Measurements from ENCODE around the gene GPBP1. TPM values are rescaled to one million over a fixed set of nuclear protein-coding genes. Genes with fewer than 3 reads are reported as not detected.

GPBP1 gene
- total and polyA plus RNA-seq, 9 donors, result 68.0 to 95.0 (median 85.5) TPM

DNA sequence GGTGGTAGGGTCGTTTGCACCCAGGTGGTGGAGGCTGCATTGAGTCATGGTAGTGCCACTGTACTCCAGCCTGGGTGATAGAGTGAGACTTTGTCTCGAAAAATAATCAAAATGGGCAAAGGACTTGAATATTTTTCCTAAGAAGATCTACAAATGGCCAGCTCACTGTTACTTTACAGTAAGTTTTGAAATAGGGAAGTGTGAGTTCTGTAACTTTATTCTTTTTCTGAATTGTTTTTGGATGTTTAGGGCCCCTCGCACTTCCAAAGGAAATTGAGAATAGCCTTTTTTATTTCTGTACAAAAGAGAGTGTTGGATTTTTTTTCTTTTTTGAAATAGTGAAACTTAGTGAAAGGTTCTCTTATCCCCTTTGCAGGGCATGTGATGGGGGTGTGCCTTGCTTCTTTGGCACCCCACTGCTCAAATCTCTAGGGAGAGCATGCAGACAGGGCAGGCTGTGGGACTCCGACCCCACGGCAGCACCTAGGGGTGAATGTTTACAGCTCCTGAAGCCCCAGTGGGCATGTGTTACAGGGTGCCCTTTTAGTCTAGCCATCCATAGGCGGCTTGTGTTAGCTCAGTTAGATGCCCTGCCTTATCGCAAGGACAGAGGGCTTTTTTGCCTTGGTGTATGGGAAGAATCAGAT, 33.3 kb downstream of the GPBP1 start:
- DNase-seq, result no peak
- 88% methylated on average over 4 of the region's 7 CpGs for WGBS (ENCODE audit: insufficient coverage)
- no peaks in the 10 kb centered on the region for H3K9me3 ChIP-seq (replicated peaks; ENCODE audit: control insufficient read depth, low read depth, low read length)
- no peak overlapping the region for H3K27ac ChIP-seq (ENCODE audit: low read length)
- H3K27me3 ChIP-seq (ENCODE audit: control insufficient read depth, insufficient read depth, low read length), result no peaks in the 10 kb centered on the region
- no peak overlapping the region for H3K4me3 ChIP-seq (ENCODE audit: low read length)
- peaks cover 9% of the 10 kb centered on the region for H3K36me3 ChIP-seq (ENCODE audit: control insufficient read depth, insufficient read depth, low read length)
- no peaks in the 10 kb centered on the region for H3K4me1 ChIP-seq (ENCODE audit: control insufficient read depth, insufficient read depth, low read length)

GRCh38 chr5:57207681-57208080, 33.8 kb downstream of the GPBP1 start:
- WGBS (ENCODE audit: insufficient coverage), result 95% methylated on average over 7 of the region's 7 CpGs
- no peak overlapping the region for H3K27ac ChIP-seq (ENCODE audit: low read length)
- H3K4me1 ChIP-seq (ENCODE audit: control insufficient read depth, insufficient read depth, low read length), result no peaks in the 10 kb centered on the region
- peaks cover 9% of the 10 kb centered on the region for H3K36me3 ChIP-seq (ENCODE audit: control insufficient read depth, insufficient read depth, low read length)
- no peak for DNase-seq
- H3K9me3 ChIP-seq (replicated peaks; ENCODE audit: control insufficient read depth, low read depth, low read length), result no peaks in the 10 kb centered on the region
- no peak overlapping the region for H3K4me3 ChIP-seq (ENCODE audit: low read length)
- no peaks in the 10 kb centered on the region for H3K27me3 ChIP-seq (ENCODE audit: control insufficient read depth, insufficient read depth, low read length)

DNA sequence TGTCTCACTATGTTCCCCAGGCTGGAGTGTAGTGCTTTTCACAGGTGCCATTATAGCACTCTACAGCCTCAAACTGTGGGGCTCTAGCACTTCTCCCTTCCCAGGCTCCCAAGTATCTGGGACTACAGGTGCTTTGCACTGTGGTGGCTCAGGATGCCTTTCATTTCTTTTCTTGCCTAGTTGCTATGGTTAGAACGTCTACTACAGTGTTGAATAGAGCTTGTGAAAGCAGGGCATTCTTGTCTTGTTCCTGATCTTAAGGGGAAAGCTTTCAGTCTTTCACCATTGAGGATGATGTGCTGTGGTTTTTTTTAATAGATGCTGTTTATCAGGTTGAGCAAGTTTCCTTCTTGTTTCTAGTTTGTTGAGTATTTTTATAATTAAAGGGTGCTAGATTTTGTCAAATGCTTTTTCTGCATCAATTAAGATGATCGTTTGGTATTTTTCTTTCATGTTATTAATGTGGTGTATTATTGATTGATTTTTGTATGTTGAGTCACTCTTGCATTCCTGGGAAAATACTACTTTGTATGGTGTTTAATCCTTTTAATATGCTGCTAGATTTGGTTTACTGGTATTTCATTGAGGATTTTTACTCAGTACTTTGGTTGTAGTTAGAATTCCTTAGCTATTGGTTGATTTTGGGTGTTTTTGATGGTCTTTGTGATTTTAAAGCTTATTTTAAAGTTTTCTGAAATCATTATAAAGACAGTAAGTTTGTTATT, 35.6 kb downstream of the GPBP1 start:
- Histone ChIP-seq H3K4me1 (ENCODE audit: control insufficient read depth, insufficient read depth, low read length) (no peaks in the 10 kb centered on the region), H3K36me3 (ENCODE audit: control insufficient read depth, insufficient read depth, low read length) (peaks cover 15% of the 10 kb centered on the region), H3K4me3 (ENCODE audit: low read length) (no peak overlapping the region), H3K9me3 (replicated peaks; ENCODE audit: control insufficient read depth, low read depth, low read length) (no peaks in the 10 kb centered on the region), H3K27me3 (ENCODE audit: control insufficient read depth, insufficient read depth, low read length) (no peaks in the 10 kb centered on the region), H3K27ac (ENCODE audit: low read length) (no peak overlapping the region)
- WGBS (ENCODE audit: insufficient coverage), result no CpG with 5 or more reads among the region's 2 CpGs
- no peak for DNase-seq

DNA sequence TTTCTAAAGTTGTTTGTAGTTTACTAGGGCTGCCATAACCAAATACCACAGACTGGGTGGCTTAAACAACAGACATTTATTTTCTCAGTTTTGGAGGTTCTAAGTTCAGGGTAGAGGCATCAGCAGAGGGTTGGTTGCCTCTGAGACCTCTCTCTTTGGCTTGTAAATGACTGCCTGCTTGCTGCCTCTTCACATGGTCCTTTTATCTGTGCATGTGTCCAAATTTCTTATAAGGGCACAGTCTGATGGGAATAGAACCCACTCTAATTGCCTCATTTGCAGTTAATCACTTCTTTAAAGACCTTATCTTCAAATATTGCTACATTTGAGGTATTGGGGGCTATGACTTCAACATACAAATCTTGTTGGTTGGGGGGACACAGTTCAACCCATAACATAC, 36.8 kb downstream of the GPBP1 start:
- Histone ChIP-seq H3K27ac (ENCODE audit: low read length) (no peak overlapping the region), H3K4me1 (ENCODE audit: control insufficient read depth, insufficient read depth, low read length) (no peaks in the 10 kb centered on the region), H3K9me3 (replicated peaks; ENCODE audit: control insufficient read depth, low read depth, low read length) (no peaks in the 10 kb centered on the region), H3K36me3 (ENCODE audit: control insufficient read depth, insufficient read depth, low read length) (peaks cover 24% of the 10 kb centered on the region), H3K4me3 (ENCODE audit: low read length) (no peak overlapping the region), H3K27me3 (ENCODE audit: control insufficient read depth, insufficient read depth, low read length) (no peaks in the 10 kb centered on the region)
- no peak for DNase-seq

- Histone ChIP-seq H3K4me1 (ENCODE audit: control insufficient read depth, insufficient read depth, low read length) (no peaks in the 10 kb centered on the region), H3K9me3 (replicated peaks; ENCODE audit: control insufficient read depth, low read depth, low read length) (no peaks in the 10 kb centered on the region), H3K27me3 (ENCODE audit: control insufficient read depth, insufficient read depth, low read length) (no peaks in the 10 kb centered on the region), H3K36me3 (ENCODE audit: control insufficient read depth, insufficient read depth, low read length) (peaks cover 27% of the 10 kb centered on the region), H3K27ac (ENCODE audit: low read length) (no peak overlapping the region), H3K4me3 (ENCODE audit: low read length) (no peak overlapping the region)
- WGBS (ENCODE audit: insufficient coverage), result 78% methylated on average over 4 of the region's 5 CpGs
- DNase-seq, result no peak
Observed at GRCh38 chr5:57211039-57211438, 37.2 kb downstream of the GPBP1 start.

- no peaks in the 10 kb centered on the region for H3K9me3 ChIP-seq (replicated peaks; ENCODE audit: control insufficient read depth, low read depth, low read length)
- 82% methylated on average over 2 of the region's 4 CpGs for WGBS (ENCODE audit: insufficient coverage)
- no peaks in the 10 kb centered on the region for H3K27me3 ChIP-seq (ENCODE audit: control insufficient read depth, insufficient read depth, low read length)
- no peak overlapping the region for H3K27ac ChIP-seq (ENCODE audit: low read length)
- no peak for DNase-seq
- no peaks in the 10 kb centered on the region for H3K4me1 ChIP-seq (ENCODE audit: control insufficient read depth, insufficient read depth, low read length)
- H3K4me3 ChIP-seq (ENCODE audit: low read length), result no peak overlapping the region
- H3K36me3 ChIP-seq (ENCODE audit: control insufficient read depth, insufficient read depth, low read length), result peaks cover 35% of the 10 kb centered on the region
Observed at GRCh38 chr5:57215629-57216195, 41.9 kb downstream of the GPBP1 start.

GRCh38 chr5:57216714-57217113, 42.9 kb downstream of the GPBP1 start:
- no peaks in the 10 kb centered on the region for H3K4me1 ChIP-seq (ENCODE audit: control insufficient read depth, insufficient read depth, low read length)
- DNase-seq, result no peak
- WGBS (ENCODE audit: insufficient coverage), result no CpG with 5 or more reads among the region's 4 CpGs

DNA sequence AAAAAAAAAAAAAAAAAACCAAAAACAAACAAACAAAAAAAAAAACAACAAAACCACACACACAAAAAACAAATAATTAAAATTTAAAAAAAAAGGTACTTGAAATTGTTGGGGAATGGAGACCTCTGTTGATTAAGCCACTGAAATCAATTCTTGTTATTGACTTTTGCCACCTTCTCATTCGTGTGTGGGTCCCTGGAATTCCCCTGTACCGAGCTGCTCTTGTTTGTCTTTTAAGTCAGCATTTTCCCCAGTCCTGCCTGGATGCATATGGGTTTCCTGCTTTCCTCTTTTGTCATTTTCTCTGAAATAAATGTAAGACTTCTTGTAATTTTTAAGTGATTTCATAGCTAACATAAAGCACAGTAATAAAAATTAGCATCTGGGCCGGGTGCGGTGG, 45.5 kb downstream of the GPBP1 start:
- no CpG with 5 or more reads among the region's 4 CpGs for WGBS (ENCODE audit: insufficient coverage)
- H3K4me3 ChIP-seq (ENCODE audit: low read length), result no peak overlapping the region
- no peaks in the 10 kb centered on the region for H3K4me1 ChIP-seq (ENCODE audit: control insufficient read depth, insufficient read depth, low read length)
- no peaks in the 10 kb centered on the region for H3K9me3 ChIP-seq (replicated peaks; ENCODE audit: control insufficient read depth, low read depth, low read length)
- no peaks in the 10 kb centered on the region for H3K27me3 ChIP-seq (ENCODE audit: control insufficient read depth, insufficient read depth, low read length)
- peaks cover 26% of the 10 kb centered on the region for H3K36me3 ChIP-seq (ENCODE audit: control insufficient read depth, insufficient read depth, low read length)
- no peak for DNase-seq
- no peak overlapping the region for H3K27ac ChIP-seq (ENCODE audit: low read length)

More at GRCh38 chr5:57216714-57217113, 42.9 kb downstream of the GPBP1 start:
- Histone ChIP-seq H3K9me3 (replicated peaks; ENCODE audit: control insufficient read depth, low read depth, low read length) (no peaks in the 10 kb centered on the region), H3K27ac (ENCODE audit: low read length) (no peak overlapping the region), H3K27me3 (ENCODE audit: control insufficient read depth, insufficient read depth, low read length) (no peaks in the 10 kb centered on the region), H3K36me3 (ENCODE audit: control insufficient read depth, insufficient read depth, low read length) (peaks cover 32% of the 10 kb centered on the region), H3K4me3 (ENCODE audit: low read length) (no peak overlapping the region)

DNA sequence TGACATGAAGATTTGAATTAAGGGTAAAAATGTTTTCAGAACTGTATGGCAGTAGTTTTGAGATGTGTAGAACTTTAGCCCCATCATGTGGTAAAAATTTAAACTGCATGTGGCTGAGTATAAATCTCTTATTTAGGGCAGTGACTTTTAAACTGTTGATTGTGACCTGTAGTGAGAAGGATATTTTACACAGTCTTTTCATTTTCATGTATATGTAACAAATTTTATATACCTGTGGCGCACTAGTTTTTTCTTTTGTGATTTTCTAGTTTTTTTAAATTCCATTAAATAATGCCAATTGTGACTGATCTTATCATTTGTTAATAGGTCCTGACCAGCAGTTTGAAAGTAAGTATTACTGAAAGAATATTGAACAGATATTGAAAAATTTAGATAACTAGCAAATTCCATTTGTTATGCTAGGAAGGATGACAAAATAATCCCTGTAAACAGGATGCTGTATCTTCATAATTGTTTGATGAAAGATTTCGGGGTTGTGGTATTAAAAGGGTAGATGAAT, 47.2 kb downstream of the GPBP1 start:
- peak; percentile 75 for DNase-seq
- Histone ChIP-seq H3K27me3 (ENCODE audit: control insufficient read depth, insufficient read depth, low read length) (no peaks in the 10 kb centered on the region), H3K36me3 (ENCODE audit: control insufficient read depth, insufficient read depth, low read length) (peaks cover 16% of the 10 kb centered on the region), H3K4me3 (ENCODE audit: low read length) (no peak overlapping the region), H3K9me3 (replicated peaks; ENCODE audit: control insufficient read depth, low read depth, low read length) (no peaks in the 10 kb centered on the region), H3K4me1 (ENCODE audit: control insufficient read depth, insufficient read depth, low read length) (no peaks in the 10 kb centered on the region), H3K27ac (ENCODE audit: low read length) (no peak overlapping the region)
- WGBS (ENCODE audit: insufficient coverage), result no CpG with 5 or more reads among the region's 2 CpGs

DNA sequence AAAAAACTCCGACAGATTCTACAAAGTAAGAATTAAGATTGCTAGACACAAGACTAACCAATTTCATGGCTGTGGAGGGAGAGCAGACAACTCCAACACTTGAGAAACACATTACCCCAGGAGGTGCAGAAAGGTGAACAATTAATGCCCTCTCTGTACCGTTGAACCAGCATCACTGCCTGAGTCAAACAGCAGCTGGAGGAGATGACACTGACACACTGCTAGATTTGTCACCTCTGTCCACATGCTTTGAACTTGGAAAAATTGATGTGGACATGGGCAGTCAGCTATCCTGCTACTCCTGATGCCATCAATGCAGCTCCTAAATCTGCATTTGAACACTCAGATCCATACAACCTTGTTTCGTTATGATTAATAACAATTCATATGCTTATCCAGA, 51.7 kb downstream of the GPBP1 start:
- Histone ChIP-seq H3K36me3 (ENCODE audit: control insufficient read depth, insufficient read depth, low read length) (peaks cover 8% of the 10 kb centered on the region), H3K9me3 (replicated peaks; ENCODE audit: control insufficient read depth, low read depth, low read length) (no peaks in the 10 kb centered on the region), H3K4me1 (ENCODE audit: control insufficient read depth, insufficient read depth, low read length) (no peaks in the 10 kb centered on the region), H3K27me3 (ENCODE audit: control insufficient read depth, insufficient read depth, low read length) (no peaks in the 10 kb centered on the region), H3K27ac (ENCODE audit: low read length) (no peak overlapping the region), H3K4me3 (ENCODE audit: low read length) (no peak overlapping the region)
- WGBS (ENCODE audit: insufficient coverage), result 100% methylated on average over 2 of the region's 3 CpGs
- DNase-seq, result no peak
